GM19468 (cell line): ENCODE results near the gene TBX6.

Source experiments
- ATAC-seq: cut with Tn5 transposase; IDR thresholded peaks from one replicate; pipeline ENCODE4 v1.9.1; 2021; ENCODE audit warnings: mild to moderate bottlenecking, moderate library complexity, moderate number of reproducible peaks; ENCODE audit not compliant: unreplicated experiment; ENCODE audit errors: extremely low read depth

Gene TBX6

GRCh38 chr16:30114411-30114810 lies 22.7 kb upstream of the TBX6 start:
- no peak for ATAC-seq

GRCh38 chr16:30113711-30114333 lies 22.1 kb upstream of the TBX6 start:
- ATAC-seq = no peak

GRCh38 chr16:30113031-30113710 lies 21.4 kb upstream of the TBX6 start, which contains the start of gene GDPD3:
TSS of gene GDPD3 (minus strand) at chr16:30113537. CDS start at chr16:30113478, 59 bp downstream.
- ATAC-seq = no peak

GRCh38 chr16:30112197-30113030 lies 20.7 kb upstream of the TBX6 start:
- ATAC-seq = no peak

GRCh38 chr16:30110661-30111060 lies 18.9 kb upstream of the TBX6 start:
- ATAC-seq = no peak

- no peak for ATAC-seq
Measured at GRCh38 chr16:30108059-30108850, 16.5 kb upstream of the TBX6 start.

- no peak for ATAC-seq
Measured at GRCh38 chr16:30104492-30104891, 12.8 kb upstream of the TBX6 start.

GRCh38 chr16:30104090-30104489 lies 12.4 kb upstream of the TBX6 start:
- ATAC-seq = no peak

- ATAC-seq = no peak
Measured at GRCh38 chr16:30096862-30097563, 5.3 kb upstream of the TBX6 start.

- peak; percentile 44 for ATAC-seq
Measured at GRCh38 chr16:30096105-30096861, 4.6 kb upstream of the TBX6 start, which contains the start of gene YPEL3. TSS of gene YPEL3 (minus strand) at chr16:30096213. CDS start at chr16:30095482, 731 bp downstream.

- ATAC-seq = no peak
Measured at GRCh38 chr16:30095166-30096078, 3.7 kb upstream of the TBX6 start.

- no peak for ATAC-seq
Measured at GRCh38 chr16:30094541-30095165, 2.9 kb upstream of the TBX6 start.

- ATAC-seq = no peak
Measured at GRCh38 chr16:30092373-30093010, 768 bp upstream of the TBX6 start.

- no peak for ATAC-seq
Measured at GRCh38 chr16:30090610-30091331, 953 bp downstream of the TBX6 start.

- no peak for ATAC-seq
Measured at GRCh38 chr16:30088832-30089624, 2.7 kb downstream of the TBX6 start.
